ENCODE measurements around the gene ROR2.

- TF ChIP-seq MAX (IDR thresholded peaks at IDR 0.05): no peak
- no peak for TF ChIP-seq FOXM1 (IDR thresholded peaks at IDR 0.05; ENCODE audit: borderline replicate concordance, low read depth)
- TF ChIP-seq RAD21 (IDR thresholded peaks at IDR 0.05; ENCODE audit: low read depth): no peak
- TF ChIP-seq TEAD4 (IDR thresholded peaks at IDR 0.05): no peak
- TF ChIP-seq CREB1 (IDR thresholded peaks at IDR 0.05; ENCODE audit: low read depth): no peak
- no peak for TF ChIP-seq CEBPB (IDR thresholded peaks at IDR 0.05)
- TF ChIP-seq NFIC (IDR thresholded peaks at IDR 0.05): no peak
Measured at GRCh38 chr9:91864380-91864779, 85.6 kb downstream of the ROR2 start.

Measured in Ishikawa (cell line).